HPDE6-E6E7 (cell line): ENCODE data around the gene TMC5.
"Not testable (repeated sequence)": the region's sequence is repeated elsewhere in the genome, so short reads cannot be mapped to it uniquely, and the experiment has no call there.

Experiments used
- DNase-seq: peaks from one replicate; pipeline ENCODE4 v3.0.0; 2011; ENCODE audit warnings: missing footprints; ENCODE audit errors: extremely low spot score

Gene TMC5, protein sequence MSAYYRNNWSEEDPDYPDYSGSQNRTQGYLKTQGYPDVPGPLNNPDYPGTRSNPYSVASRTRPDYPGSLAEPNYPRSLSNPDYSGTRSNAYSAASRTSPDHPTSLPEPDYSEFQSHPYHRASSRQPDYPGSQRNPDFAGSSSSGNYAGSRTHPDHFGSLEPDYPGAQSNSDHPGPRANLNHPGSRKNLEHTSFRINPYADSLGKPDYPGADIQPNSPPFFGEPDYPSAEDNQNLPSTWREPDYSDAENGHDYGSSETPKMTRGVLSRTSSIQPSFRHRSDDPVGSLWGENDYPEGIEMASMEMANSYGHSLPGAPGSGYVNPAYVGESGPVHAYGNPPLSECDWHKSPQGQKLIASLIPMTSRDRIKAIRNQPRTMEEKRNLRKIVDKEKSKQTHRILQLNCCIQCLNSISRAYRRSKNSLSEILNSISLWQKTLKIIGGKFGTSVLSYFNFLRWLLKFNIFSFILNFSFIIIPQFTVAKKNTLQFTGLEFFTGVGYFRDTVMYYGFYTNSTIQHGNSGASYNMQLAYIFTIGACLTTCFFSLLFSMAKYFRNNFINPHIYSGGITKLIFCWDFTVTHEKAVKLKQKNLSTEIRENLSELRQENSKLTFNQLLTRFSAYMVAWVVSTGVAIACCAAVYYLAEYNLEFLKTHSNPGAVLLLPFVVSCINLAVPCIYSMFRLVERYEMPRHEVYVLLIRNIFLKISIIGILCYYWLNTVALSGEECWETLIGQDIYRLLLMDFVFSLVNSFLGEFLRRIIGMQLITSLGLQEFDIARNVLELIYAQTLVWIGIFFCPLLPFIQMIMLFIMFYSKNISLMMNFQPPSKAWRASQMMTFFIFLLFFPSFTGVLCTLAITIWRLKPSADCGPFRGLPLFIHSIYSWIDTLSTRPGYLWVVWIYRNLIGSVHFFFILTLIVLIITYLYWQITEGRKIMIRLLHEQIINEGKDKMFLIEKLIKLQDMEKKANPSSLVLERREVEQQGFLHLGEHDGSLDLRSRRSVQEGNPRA

DNA sequence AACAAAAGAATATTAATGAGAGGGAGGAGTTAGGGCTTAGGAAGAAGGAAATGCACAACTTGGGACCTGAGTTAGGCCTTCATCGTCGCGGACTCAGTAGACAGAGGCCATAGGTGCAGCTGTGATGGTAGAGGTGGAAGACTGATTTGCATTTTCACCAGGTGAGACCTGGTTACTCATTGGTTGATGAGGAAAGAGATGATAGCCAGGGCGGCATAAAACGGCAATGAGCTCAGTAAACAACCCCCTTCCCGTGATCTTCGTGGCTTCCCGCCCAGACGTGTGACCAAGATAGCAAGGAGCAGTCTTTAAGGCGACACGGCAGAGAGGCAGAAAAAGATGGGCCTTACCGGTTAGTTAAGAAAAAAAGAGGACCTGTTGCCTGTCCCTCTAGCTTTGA lies at the start of gene TMC5:
TMC5 (plus strand) TSS at position 244 of the 400 bp plus-strand sequence. CDS start 22,156 bp downstream, outside the sequence.
- DNase-seq = no peak

DNA sequence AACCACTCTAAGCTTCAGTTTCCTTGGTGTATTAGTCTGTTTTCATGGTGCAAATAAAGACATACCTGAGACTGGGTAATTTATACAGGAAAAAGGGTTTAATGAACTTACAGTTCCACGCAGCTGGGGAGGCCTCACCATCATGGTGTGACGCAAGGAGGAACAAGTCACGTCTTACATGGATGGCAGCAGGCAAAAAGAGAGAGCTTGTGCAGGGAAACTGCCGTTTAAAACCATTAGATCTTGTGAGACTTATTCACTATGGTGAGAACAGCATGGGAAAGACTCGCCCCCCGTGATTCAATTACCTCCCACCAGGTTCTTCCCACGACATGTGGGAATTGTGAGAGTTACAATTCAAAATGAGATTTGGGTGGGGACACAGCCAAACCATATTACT lies 45.1 kb upstream of the TMC5 start:
- DNase-seq = not testable (repeated sequence)

DNA sequence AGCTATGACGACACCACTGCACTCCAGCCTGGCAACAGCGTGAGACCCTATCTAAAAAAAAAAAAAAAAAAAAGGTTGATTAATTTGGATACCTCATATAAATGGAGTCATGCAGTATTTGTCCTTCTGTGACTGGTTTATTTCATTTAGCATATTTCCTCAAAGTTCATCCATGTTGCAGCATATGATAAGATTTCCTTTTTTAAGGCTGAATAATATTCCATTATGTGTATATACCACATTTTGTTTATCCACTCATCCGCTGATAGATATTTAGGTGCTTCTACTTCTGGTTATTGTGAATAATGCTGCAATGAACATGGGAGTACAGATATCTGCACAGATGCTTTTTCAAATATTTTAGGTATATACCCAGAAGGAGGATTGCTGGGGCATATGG lies 43.3 kb upstream of the TMC5 start:
- no peak for DNase-seq

DNA sequence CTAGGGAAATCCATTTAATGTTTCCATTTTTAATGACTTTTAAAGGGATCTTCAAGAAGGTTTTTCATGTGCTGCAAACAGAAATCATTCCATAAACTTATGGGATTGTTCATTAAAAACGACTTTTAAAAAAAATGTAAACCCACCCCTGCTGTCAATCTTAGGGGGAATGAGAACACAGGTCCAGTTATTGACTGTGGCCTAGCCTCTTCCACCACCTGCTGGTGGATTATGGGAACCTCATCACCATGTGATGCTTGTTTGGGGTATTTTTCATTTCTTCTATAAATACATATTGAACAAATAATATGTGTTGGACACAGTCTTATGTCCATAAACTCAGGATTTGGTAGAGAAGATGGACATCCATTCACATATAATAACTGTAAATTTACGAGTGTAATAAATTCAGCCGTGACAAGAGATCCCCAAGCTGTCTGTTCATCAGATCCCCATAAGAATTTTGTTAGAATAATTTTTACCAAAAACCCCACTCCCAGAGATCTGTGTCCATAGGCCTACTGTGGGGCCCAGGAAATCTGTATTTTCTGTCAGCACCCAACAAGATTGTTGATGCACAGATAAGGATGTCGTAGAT lies 42.0 kb upstream of the TMC5 start:
- DNase-seq = peak; percentile 57

DNA sequence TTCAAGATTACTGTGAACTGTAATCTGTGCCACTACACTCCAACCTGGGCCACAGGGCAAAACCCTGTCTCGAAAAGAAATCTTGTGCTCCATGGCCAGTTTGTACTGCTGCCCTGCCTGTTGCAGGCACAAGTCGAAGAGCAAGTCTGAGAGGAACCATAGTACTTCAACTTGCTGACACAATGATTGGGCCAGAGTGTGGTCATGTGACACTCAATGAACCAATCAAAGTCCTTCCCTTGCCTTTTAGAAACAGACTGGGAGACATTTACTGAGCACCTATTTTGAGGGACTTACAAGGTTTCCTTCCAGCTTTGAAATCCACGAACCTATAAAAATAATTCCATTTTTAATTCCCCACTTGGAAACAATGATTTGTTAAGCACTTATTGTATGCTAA lies 39.8 kb upstream of the TMC5 start:
- no peak for DNase-seq

DNA sequence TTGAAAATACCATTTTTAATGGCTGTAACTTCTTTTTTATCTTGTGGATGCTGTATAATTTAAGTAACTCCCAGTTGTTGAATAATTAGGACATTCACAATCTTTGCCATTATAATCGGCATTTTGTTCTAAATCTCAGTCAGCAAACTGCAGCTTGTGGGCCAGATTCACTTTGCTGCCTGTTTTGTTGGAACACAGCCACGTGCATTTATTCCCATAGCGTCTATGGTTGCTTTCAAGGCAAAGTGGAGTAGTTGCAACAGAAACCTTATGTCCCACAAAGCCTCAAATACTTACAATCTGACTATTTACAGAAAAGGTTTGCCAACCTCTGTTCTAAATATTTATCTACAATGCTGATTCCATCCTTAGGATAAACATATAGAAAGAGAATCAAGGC lies 39.2 kb upstream of the TMC5 start:
- no peak for DNase-seq

DNA sequence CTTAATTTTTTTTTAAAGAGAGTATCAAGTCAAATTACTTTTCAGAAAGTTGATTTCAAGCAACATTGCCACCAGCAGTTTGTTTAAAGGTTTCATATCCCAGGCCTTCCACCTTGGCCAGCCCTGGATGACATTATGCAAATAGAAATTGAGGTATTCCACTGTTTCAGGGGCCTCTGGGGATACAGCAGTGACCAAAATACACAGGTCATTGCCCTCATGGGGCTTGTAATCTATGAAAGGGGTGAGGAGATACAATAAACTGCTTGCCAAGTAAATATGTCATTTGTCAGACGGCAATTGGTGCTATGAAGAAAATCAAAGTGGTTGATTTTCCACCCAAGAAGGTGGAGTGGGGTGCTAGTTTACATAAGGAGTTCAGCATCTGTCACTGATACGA lies 37.8 kb upstream of the TMC5 start:
- DNase-seq = no peak

DNA sequence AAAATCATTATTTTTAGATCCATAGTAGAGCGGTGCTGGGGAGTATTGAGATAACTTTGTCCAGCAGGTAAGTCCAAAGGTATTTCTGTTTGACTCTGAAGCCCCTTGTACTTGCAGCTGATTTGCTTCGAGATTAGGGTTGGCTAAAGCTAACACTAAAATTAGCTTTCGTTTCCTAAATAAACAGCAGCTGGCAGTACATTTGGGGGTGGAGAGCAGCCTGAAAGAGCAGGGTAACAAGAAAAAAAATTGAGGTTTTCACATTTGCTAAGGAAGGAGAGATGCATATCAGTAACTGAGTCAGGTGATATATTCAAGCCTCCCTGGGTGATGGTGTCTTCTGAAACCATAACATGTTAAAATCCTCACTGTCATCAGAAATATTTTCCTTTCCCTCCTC lies 37.4 kb upstream of the TMC5 start:
- DNase-seq = no peak

DNA sequence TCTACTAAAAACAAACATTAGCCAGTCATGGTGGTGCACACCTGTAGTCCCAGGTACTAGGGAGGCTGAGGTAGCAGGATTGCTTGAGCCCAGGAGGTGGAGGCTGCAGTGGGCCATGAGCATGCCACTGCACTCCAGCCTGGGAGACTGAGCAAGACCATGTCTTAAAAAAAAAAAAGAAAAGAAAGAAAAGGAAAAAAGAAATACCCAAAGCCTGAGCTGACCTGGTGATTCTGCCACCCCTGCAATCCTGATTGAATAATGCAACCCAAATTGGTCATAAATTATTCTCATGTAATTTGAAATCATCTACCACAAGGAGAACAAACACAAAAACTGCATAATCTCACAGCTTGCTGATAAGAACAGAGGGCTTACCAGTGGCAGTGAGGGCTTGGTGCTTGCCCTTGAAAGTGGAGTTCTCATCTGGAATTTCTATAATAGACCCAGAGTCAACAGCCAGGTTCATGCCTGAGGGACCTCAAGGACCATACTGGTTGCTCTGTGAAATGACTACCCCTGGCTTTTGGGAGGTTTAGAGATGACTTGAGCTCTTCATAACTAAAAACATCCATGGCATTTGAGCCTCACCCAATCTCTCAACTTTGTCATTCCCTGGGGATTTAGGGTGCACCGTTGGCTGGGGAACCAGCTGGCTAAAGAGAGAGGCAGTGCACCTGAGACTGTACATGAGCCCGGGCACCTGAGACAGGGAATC lies 35.4 kb upstream of the TMC5 start:
- no peak for DNase-seq

DNA sequence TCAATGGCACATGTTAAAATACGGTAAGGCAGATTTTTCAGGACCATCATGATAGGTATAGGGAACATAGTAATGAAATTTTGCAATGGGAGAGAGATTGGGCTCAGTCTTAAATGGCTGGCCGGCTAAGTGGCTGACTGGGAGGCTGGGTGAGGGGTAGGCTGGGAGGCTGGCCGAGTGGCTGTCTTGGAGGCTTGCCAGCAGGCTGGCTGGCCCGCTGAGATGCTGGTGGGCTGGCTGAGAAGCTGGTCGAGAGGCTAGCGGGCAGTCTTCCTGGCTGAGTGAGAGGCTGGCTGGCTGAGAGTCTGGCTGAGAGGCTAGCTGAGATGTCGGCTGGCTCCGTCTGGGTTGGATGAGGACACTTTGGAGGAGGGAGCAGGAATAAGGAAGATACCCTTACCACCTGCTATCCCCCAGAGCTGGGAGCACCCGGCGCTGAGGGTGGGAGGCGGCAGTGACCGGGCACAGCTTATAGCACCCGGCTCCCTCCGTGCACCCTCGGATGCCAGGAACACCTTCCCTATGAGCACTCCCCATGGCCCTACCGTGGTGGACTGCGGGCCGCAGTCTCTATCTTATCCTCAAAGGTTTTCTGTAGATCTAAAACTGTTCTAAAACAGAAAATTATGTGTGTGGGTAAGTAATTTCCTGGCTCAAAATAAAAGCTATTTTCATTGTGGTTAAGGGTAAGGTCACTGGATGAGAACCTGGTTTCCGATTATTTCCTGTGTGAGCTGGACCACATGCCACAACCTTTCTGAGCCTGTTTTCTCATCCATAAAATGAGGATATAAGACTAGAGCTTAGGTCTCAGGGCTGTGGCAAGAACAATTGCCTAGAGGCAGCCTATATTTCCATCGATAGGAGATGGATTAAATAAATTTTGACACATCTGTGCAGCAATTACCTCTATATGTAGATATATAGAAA lies 34.5 kb upstream of the TMC5 start:
- DNase-seq = no peak

DNA sequence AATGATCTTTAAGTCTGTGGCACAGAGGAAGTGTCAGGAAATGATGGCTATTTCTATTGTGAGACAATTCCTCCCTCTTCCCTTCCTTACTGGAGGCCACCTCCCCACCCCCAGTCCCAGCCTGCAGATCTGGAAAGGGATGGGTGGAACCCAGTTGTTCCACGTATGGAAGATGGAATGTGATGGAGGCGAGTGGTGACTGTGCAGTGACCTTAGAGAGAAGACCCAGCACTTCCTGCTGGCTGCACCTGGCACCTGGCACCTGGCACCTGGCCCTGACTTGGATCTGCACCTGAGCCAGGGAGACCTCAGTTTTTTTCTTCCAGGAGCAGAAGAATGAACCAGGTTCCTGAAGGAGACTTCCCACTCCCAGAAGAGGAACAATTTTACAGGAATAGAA lies 33.0 kb upstream of the TMC5 start:
- DNase-seq = peak; percentile 20

DNA sequence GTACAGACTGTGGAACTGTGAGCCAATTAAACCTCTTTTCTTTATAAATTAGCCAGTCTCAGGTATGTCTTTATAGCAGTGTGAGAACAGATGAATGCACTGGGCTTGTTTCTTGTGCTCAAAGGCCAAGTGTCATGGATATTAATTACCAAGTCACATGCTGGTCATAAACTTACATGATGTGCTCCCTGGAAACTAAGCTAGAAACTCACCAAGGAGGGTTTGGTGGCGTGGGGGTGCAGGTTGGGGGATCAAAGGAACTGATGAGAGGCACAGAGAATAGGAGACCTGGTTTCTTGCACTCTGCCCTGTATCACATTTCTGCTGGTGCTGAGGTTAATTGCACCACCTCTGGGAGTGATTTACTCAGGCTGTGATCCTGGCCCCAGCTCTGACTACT lies 31.2 kb upstream of the TMC5 start:
- DNase-seq = no peak

DNA sequence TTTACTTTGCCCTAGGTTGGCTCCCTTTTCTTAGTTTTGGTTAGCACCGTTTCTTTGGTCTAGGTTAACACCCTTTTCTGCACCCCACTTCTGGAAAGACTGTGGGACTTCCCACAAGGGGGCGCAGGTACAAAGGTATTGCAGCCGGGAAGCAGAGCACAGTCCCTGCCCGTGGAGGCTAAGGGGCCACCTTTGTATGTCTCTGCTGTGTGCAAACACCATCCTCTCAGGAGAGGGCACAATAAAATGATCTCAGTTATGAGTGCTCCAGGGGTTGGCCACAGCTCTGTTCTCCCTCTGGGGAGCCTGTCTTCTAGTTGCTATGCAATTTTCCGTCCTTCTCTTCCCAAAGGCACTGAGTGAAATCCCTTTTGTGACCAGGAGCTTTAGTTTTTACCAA lies 28.4 kb upstream of the TMC5 start:
- peak; percentile 38 for DNase-seq

DNA sequence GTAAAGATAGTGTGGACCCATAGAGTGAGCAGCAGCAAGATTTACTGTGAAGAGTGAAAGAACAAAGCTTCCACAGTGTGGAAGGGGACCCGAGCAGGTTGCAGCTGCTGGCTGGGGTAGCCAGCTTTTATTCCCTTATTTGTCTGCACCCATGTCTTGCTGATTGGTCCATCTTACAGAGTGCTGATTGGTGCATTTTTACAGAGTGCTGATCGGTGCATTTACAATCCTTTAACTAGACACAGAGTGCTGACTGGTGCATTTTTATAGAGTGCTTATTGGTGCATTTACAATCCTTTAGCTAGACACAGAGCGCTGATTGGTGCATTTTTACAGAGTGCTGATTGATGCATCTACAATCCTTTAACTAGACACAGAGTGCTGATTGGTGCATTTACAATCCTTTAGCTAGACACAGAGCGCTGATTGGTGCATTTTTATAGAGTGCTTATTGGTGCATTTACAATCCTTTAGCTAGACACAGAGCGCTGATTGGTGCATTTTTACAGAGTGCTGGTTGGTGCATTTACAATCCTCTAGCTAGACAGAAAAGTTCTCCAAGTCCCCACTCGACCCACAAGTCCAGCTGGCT lies 26.4 kb upstream of the TMC5 start:
- DNase-seq = not testable (repeated sequence)

DNA sequence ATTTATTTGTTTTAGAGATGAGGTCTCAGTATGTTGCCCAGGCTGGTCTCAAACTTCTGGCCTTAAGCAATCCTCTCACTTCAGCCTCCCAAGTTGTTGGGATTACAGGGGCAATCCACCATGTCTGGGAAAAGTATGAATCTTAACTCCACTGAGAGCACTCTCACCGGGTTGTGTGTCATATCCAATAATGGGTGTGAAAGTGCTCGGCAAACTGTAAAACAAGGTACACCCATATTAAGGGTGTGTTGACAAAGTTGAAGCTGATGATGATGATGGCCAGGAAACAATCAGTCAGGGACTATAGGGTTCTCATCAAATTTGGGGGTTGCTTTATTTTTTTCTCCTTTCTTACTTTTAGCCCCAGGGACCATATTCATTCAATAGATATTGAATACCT lies 25.3 kb upstream of the TMC5 start:
- no peak for DNase-seq

DNA sequence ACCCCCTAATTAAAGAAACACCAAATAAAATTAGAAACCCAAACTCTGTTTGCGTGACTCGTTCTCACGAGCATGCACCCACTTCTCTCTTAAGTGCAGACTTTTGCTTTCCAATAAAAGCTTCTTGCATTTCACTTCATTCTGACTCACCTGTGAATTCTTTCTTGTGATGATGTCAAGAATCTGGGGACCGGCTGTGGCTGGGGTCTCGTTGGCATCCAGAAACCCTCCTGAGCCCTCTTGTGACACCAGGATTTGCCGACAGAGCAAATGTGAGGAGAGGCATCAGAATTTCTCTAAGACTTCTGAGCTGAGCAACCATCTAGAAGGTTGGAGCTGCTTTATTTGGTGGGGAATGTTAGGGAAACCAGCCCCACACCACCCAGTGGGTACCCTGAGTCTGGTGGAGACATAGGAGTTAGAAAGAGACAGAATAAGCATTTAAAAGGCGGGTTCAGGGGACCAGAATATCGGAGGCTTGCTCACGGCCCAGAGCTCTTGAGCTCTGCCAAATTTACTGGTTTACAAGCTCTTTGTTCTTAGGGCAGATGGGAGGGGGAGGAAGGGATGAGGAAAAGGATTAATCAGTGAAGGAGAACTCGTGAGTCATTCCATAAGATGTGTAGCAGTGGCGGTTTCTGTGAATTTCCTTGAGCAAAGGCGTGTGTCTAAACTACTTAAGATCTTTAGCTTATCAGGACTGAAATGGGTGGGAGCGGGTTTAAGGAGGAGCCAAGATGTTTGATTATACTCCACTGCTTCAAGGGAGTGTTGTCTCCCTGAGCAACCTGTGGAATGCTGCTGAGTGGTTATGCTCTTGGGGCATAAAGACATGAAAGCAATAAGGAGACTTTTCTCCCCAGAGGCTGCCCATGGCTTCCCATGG lies 24.2 kb upstream of the TMC5 start:
- no peak for DNase-seq

DNA sequence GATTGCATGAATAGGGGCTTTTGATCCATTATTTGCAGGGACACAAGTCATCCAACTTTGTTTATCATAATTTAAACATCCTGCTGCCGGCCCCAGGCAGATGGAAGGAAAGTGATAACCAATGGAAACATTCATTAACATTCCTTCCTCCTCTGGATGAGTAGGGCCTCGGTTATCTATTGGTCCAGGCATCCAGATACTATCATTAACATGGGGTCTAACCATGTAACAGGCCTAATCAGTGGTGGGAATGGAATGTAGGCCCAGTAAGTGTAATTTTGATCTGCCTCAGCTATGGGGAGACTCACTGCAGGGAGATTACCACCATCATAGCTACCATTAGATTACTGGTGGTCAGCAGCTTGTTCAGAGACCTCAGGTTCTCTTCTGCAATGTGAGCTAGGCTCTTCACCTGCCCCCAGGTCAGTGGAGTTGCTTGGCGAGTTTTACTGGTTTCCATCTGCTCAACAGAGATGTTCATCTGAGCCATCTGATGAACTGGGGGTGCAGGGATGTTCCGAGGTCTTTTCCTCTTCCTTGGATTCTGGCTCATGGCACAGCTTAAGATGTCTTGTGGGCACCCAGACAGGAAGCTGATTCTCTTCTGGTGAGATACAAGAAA lies 21.9 kb upstream of the TMC5 start:
- not testable (repeated sequence) for DNase-seq

DNA sequence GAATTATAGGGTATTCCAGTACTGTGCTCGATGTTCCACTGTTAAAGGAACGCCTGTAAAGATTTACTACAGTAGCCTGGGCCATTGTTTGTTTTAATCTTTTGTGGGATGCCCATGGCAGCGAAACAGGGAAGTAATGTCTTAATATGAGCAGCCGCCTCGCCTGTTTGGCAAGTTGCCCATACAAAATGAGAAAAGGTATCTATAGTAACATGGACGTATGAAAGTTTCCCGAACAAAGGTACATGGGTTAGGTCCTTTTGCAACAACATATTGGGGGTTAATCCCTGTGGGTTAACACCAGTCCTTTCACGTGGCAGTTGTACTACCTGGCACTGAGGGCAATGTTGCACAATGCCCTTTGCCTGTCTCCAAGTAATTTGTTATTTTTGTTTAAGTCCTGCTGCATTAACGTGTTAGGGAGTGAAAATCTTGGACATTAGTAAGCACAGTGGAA lies 21.1 kb upstream of the TMC5 start:
- no peak for DNase-seq
